H9 (cell line): ENCODE measurements around the gene GRAMD1B. TPM values are rescaled to one million over a fixed set of nuclear protein-coding genes. Genes with fewer than 3 reads are reported as not detected.

Source experiments
- DNase-seq: peaks from one replicate; pipeline ENCODE4 v3.0.0-alpha.2; 2017
- H2AFZ ChIP-seq: one replicate; pipeline ENCODE4 v1.6.1; 2013; ENCODE audit warnings: mild to moderate bottlenecking, low read length, control low read depth, moderate library complexity
- H2AK5ac ChIP-seq: 2 replicates; pipeline ENCODE4 v1.6.1; 2013; ENCODE audit warnings: low read length, control low read depth, mixed read lengths; ENCODE audit not compliant: insufficient read length
- H2BK120ac ChIP-seq: one replicate; pipeline ENCODE4 v1.6.1; 2013; ENCODE audit warnings: low read depth, mild to moderate bottlenecking, low read length, control low read depth, inconsistent platforms; ENCODE audit not compliant: poor library complexity, severe bottlenecking
- H2BK12ac ChIP-seq: 2 replicates; pipeline ENCODE4 v1.6.1; 2013; ENCODE audit warnings: low read length, control low read depth, mixed read lengths, low read depth; ENCODE audit not compliant: insufficient read length
- H2BK15ac ChIP-seq: 2 replicates; pipeline ENCODE4 v1.6.1; 2013; ENCODE audit warnings: low read depth, low read length, control low read depth
- H2BK20ac ChIP-seq: one replicate; pipeline ENCODE4 v1.6.1; 2013; ENCODE audit warnings: low read depth, mild to moderate bottlenecking, low read length, control low read depth, inconsistent platforms; ENCODE audit not compliant: poor library complexity, severe bottlenecking
- H2BK5ac ChIP-seq: 2 replicates; pipeline ENCODE4 v1.6.1; 2013; ENCODE audit warnings: low read length, control low read depth, mixed read lengths; ENCODE audit not compliant: insufficient read length
- H3K14ac ChIP-seq: 2 replicates; pipeline ENCODE4 v1.6.1; 2013; ENCODE audit warnings: low read length, control low read depth; ENCODE audit not compliant: insufficient read depth
- H3K18ac ChIP-seq: 2 replicates; pipeline ENCODE4 v1.6.1; 2013; ENCODE audit warnings: low read depth, mild to moderate bottlenecking, mixed read lengths, low read length, control low read depth; ENCODE audit not compliant: insufficient read length
- H3K23ac ChIP-seq: 2 replicates; pipeline ENCODE4 v1.6.1; 2013; ENCODE audit warnings: low read length, control low read depth, mixed read lengths, low read depth; ENCODE audit not compliant: insufficient read length
- H3K23me2 ChIP-seq: 2 replicates; pipeline ENCODE4 v1.6.1; 2013; ENCODE audit warnings: low read depth, mild to moderate bottlenecking, mixed read lengths, low read length, control low read depth; ENCODE audit not compliant: insufficient read length, poor library complexity, severe bottlenecking
- H3K27ac ChIP-seq: 2 replicates; pipeline ENCODE4 v1.5.1; 2013; ENCODE audit warnings: low read length, control low read depth, mixed read lengths, low read depth; ENCODE audit not compliant: insufficient read length
- H3K27me3 ChIP-seq: 2 replicates; pipeline ENCODE4 v1.6.1; 2013; ENCODE audit warnings: low read length, control low read depth, inconsistent platforms; ENCODE audit not compliant: insufficient read depth
- H3K4ac ChIP-seq: 2 replicates; pipeline ENCODE4 v1.6.1; 2013; ENCODE audit warnings: low read depth, mild to moderate bottlenecking, control low read depth, inconsistent platforms, low read length, moderate library complexity
- H3K4me1 ChIP-seq: 2 replicates; pipeline ENCODE4 v1.6.1; 2013; ENCODE audit warnings: low read length, control low read depth, inconsistent platforms; ENCODE audit not compliant: insufficient read depth
- H3K4me2 ChIP-seq: 2 replicates; pipeline ENCODE4 v1.6.1; 2013; ENCODE audit warnings: low read length, control low read depth, mixed read lengths; ENCODE audit not compliant: insufficient read length, insufficient read depth
- H3K56ac ChIP-seq: 2 replicates; pipeline ENCODE4 v1.6.1; 2013; ENCODE audit warnings: low read depth, mild to moderate bottlenecking, mixed read lengths, low read length, control low read depth; ENCODE audit not compliant: insufficient read length
- H3K79me1 ChIP-seq: 2 replicates; pipeline ENCODE4 v1.6.1; 2013; ENCODE audit warnings: low read depth, mild to moderate bottlenecking, moderate library complexity, low read length, control low read depth, inconsistent platforms; ENCODE audit not compliant: insufficient read depth, poor library complexity, severe bottlenecking
- H3K79me2 ChIP-seq: 2 replicates; pipeline ENCODE4 v1.6.1; 2013; ENCODE audit warnings: low read length, control low read depth, inconsistent platforms; ENCODE audit not compliant: insufficient read depth
- H3K9ac ChIP-seq: 2 replicates; pipeline ENCODE4 v1.6.1; 2013; ENCODE audit warnings: low read length, control low read depth, mixed read lengths; ENCODE audit not compliant: insufficient read length; ENCODE audit errors: extremely low read depth
- H3K9me3 ChIP-seq: one replicate; pipeline ENCODE4 v1.6.1; 2013; ENCODE audit warnings: low read depth, low read length, inconsistent platforms; ENCODE audit not compliant: control insufficient read depth
- H3T11ph ChIP-seq: one replicate; pipeline ENCODE4 v1.6.1; 2013; ENCODE audit warnings: mild to moderate bottlenecking, low read length, control low read depth, inconsistent platforms
- H4K20me1 ChIP-seq: one replicate; pipeline ENCODE4 v1.6.1; 2013; ENCODE audit not compliant: control insufficient read depth, insufficient read length, insufficient read depth
- H4K5ac ChIP-seq: 2 replicates; pipeline ENCODE4 v1.6.1; 2013; ENCODE audit warnings: low read depth, mild to moderate bottlenecking, mixed read lengths, low read length, control low read depth; ENCODE audit not compliant: insufficient read length
- H4K8ac ChIP-seq: replicated peaks from 2 replicates; pipeline ENCODE4 v1.6.1; 2013; ENCODE audit warnings: low read length, control low read depth, mixed read lengths, low read depth; ENCODE audit not compliant: insufficient read length
- H4K91ac ChIP-seq: 2 replicates; pipeline ENCODE4 v1.6.1; 2013; ENCODE audit warnings: low read depth, mild to moderate bottlenecking, moderate library complexity, mixed read lengths, low read length, control low read depth; ENCODE audit not compliant: insufficient read length
- H3K27ac Mint-ChIP-seq, 3 experiments: 2 replicates in 2 of 3; 3 replicates in 1 of 3; pipeline ENCODE4 v1.8.0; 2020 to 2021; ENCODE audit warnings: mixed read lengths in 3 of 3, mild to moderate bottlenecking in 1 of 3, moderate library complexity in 1 of 3
- H3K27me3 Mint-ChIP-seq: 2 replicates; pipeline ENCODE4 v1.8.0; 2021; ENCODE audit warnings: low read depth, mild to moderate bottlenecking, moderate library complexity, mixed read lengths
- H3K36me3 Mint-ChIP-seq, 3 experiments: 2 replicates in 2 of 3; 3 replicates in 1 of 3; pipeline ENCODE4 v1.8.0; 2020 to 2021; ENCODE audit warnings: low read depth in 3 of 3, mixed read lengths in 3 of 3; ENCODE audit not compliant: insufficient read depth in 1 of 3
- H3K4me1 Mint-ChIP-seq, 2 experiments: 2 replicates each; pipeline ENCODE4 v1.8.0; 2020; ENCODE audit warnings: mixed read lengths in 2 of 2
- H3K4me3 Mint-ChIP-seq, 2 experiments: 2 replicates in 1 of 2; 3 replicates in 1 of 2; pipeline ENCODE4 v1.8.0; 2020 to 2021; ENCODE audit warnings: mild to moderate bottlenecking in 2 of 2, mixed read lengths in 2 of 2, moderate library complexity in 1 of 2
- H3K9me3 Mint-ChIP-seq, 2 experiments: 2 replicates in 1 of 2; 3 replicates in 1 of 2; pipeline ENCODE4 v1.8.0; 2020; ENCODE audit warnings: mild to moderate bottlenecking in 2 of 2, mixed read lengths in 2 of 2, moderate library complexity in 1 of 2
- WGBS: extraction: QIAGEN DNeasy Blood & Tissue Kit; methylation state at CpG from one replicate; pipeline ENCODE4 v1.1.7; 2013; ENCODE audit warnings: missing lambda C conversion rate, low lambda C conversion rate, mixed read lengths; ENCODE audit not compliant: insufficient read length; ENCODE audit errors: extremely low coverage; 5-methylcytosine and 5-hydroxymethylcytosine counted together
- total RNA-seq: library from RNA; stranded (reverse); gene quantifications from 2 replicates; pipeline ENCODE4 v1.2.1, GENCODE V29; 2021
- TF ChIP-seq, protein P1 (sequence below): fragments of 200-600 bp; sonication (generic); conservative IDR thresholded peaks from 3 replicates; pipeline ENCODE4 v1.8.0; 2021; ENCODE audit warnings: antibody characterized with exemption, mild to moderate bottlenecking

GRAMD1B gene
- total RNA-seq, 1 experiment from 2014 or later, result 25.9 TPM

DNA sequence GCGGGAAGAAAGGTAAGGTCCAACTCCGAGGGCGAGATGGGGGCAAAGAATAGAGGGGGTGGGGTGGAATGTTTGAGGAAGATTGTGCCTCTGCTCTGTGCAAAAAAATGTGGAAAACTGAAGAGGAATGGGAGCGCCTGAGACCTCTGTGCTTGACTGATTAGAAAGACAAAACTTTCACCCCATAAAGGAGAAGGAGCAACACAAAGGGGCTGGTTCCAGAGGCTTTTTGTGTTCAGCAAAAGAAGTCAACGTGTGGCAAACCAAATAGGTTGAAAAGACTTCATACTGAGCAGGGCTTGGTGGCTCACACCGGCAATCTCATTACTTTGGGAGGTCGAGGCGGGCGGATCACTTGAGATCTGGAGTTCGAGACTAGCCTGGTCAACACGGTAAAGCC lies 50.8 kb downstream of the GRAMD1B start:
- Histone ChIP-seq H3K27me3 (no peaks in the 10 kb centered on the region), H3K18ac (no peak overlapping the region), H2BK20ac (no peak overlapping the region), H3K9ac (no peak overlapping the region), H2BK15ac (no peak overlapping the region), H2BK12ac (no peak overlapping the region), H4K91ac (no peak overlapping the region), H3K9me3 (no peaks in the 10 kb centered on the region), H3K4ac (no peak overlapping the region), H3T11ph (no peak overlapping the region), H4K8ac (no peak overlapping the region), H2BK120ac (no peak overlapping the region), H3K4me2 (no peak overlapping the region), H2AFZ (no peak overlapping the region), H3K23ac (no peak overlapping the region), H3K4me1 (peaks cover 2% of the 10 kb centered on the region; the same call in 1 of the 2 replicates), H2AK5ac (no peak overlapping the region), H2BK5ac (no peak overlapping the region), H4K20me1 (no peaks in the 10 kb centered on the region), H3K14ac (peak overlapping the region; percentile 31; the same call in 1 of the 2 replicates), H4K5ac (no peak overlapping the region), H3K79me1 (no peaks in the 10 kb centered on the region), H3K23me2 (no peaks in the 10 kb centered on the region), H3K79me2 (no peaks in the 10 kb centered on the region), H3K27ac (no peak overlapping the region), H3K56ac (no peak overlapping the region)
- Mint-ChIP-seq H3K27ac (peak overlapping the region; percentile 46 to 86 (median 52); a peak in 6 of 7 replicates), H3K4me1 (peaks cover 35 to 36% of the 10 kb centered on the region in 2 experiments), H3K36me3 (peaks cover 0 to 27% (median 21%) of the 10 kb centered on the region in 3 experiments; a peak in 4 of 7 replicates), H3K9me3 (no peaks in the 10 kb centered on the region), H3K4me3 (no peak overlapping the region), H3K27me3 (no peaks in the 10 kb centered on the region)
- no peak for DNase-seq
- TF ChIP-seq, protein P1, sequence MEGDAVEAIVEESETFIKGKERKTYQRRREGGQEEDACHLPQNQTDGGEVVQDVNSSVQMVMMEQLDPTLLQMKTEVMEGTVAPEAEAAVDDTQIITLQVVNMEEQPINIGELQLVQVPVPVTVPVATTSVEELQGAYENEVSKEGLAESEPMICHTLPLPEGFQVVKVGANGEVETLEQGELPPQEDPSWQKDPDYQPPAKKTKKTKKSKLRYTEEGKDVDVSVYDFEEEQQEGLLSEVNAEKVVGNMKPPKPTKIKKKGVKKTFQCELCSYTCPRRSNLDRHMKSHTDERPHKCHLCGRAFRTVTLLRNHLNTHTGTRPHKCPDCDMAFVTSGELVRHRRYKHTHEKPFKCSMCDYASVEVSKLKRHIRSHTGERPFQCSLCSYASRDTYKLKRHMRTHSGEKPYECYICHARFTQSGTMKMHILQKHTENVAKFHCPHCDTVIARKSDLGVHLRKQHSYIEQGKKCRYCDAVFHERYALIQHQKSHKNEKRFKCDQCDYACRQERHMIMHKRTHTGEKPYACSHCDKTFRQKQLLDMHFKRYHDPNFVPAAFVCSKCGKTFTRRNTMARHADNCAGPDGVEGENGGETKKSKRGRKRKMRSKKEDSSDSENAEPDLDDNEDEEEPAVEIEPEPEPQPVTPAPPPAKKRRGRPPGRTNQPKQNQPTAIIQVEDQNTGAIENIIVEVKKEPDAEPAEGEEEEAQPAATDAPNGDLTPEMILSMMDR, result no peak
- WGBS, result no CpG with 5 or more reads among the region's 11 CpGs
